Measurements from ENCODE around the gene CHRM5. TPM values are rescaled to one million over a fixed set of nuclear protein-coding genes. Genes with fewer than 3 reads are reported as not detected.
A peak's percentile ranks its signal among the peaks of the same experiment; 100 is the strongest.

Gene CHRM5
- total and polyA plus RNA-seq, 2 donors (not counting 3 experiments of a cell fraction or from before 2014, with no cell fraction given) = 0.03 TPM; not detected in 1

DNA sequence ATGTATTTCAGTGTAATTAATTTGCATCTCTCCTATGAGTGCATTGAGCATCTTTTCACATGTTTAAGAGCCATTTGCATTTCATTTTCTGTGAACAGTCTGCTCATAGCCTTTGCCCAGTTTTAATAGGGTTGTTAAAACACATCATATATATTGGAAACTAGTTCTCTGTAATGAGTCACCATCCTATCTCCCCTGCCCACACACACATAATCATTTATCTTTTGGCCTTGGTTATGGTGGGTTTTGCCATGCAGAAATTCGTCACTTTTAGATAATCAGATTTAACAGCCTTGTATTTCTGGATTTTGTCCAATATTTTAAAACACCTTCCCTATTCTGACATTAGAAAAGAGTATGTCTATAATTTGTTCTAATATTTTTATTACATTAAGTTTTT lies 11.9 kb upstream of the CHRM5 start:
- no peak overlapping the region for H3K4me2 ChIP-seq (ENCODE audit: insufficient read depth, low read length)
- H3K4me3 ChIP-seq (replicated peaks in 1 of 3; ENCODE audit: insufficient read depth in 1 of 3, low read depth in 1 of 3, low read length in 3 of 3) = no peak overlapping the region
- no peaks in the 10 kb centered on the region for H3K9me1 ChIP-seq (replicated peaks; ENCODE audit: control insufficient read depth, extremely low read depth, insufficient read depth, low read length)
- H3K79me2 ChIP-seq (ENCODE audit: control insufficient read depth, insufficient read depth, low read length) = no peaks in the 10 kb centered on the region
- H2AFZ ChIP-seq (ENCODE audit: low read depth, low read length) = no peak overlapping the region
- dilution Hi-C loops (cut with MboI; ENCODE audit: extremely low pct_ligation_motif_present, low sequenced_read_pairs) = no loop called here
- FAIRE-seq = no peak
- no peak overlapping the region for H3K27ac ChIP-seq (ENCODE audit: insufficient read depth, low read depth, low read length)
- ChIA-PET POLR2A (no interaction called here), CTCF (no interaction called here)
- no peaks in the 10 kb centered on the region for H3K4me1 ChIP-seq (ENCODE audit: control insufficient read depth, extremely low read depth, insufficient read depth, low read length)
- H3K9ac ChIP-seq (replicated peaks; ENCODE audit: extremely low read depth, insufficient read depth, low read length) = no peak overlapping the region
- BruUV-seq (replicated peaks) = no TSS peak
- H3K36me3 ChIP-seq (ENCODE audit: control insufficient read depth in 2 of 2, extremely low read depth in 1 of 2, insufficient read depth in 2 of 2, low read length in 2 of 2) = no peaks in the 10 kb centered on the region
- intact Hi-C loops (cut with micrococcal nuclease) = no loop called here
- H4K20me1 ChIP-seq (replicated peaks; ENCODE audit: control insufficient read depth, extremely low read depth, insufficient read depth, low read length) = peaks cover 2% of the 10 kb centered on the region
- peak; percentile 31 for DNase-seq (ENCODE audit: low read depth, low spot score)
- H3K27me3 ChIP-seq (ENCODE audit: control insufficient read depth in 2 of 2, insufficient read depth in 2 of 2, low read length in 2 of 2) = no peaks in the 10 kb centered on the region
- no peaks in the 10 kb centered on the region for H3K9me3 ChIP-seq (replicated peaks; ENCODE audit: control insufficient read depth, insufficient read depth, low read length)
- TF ChIP-seq FOS (IDR thresholded peaks at IDR 0.05; ENCODE audit: borderline replicate concordance, insufficient read depth, low read length) = peak; percentile 18
- TF ChIP-seq JUN (IDR thresholded peaks at IDR 0.05; ENCODE audit: borderline replicate concordance, insufficient read depth, insufficient read length, low read depth) = no peak
- peak; percentile 18 for TF ChIP-seq GATA2 (IDR thresholded peaks at IDR 0.05; ENCODE audit: insufficient read depth, insufficient read length, low read depth, low read length)

DNA sequence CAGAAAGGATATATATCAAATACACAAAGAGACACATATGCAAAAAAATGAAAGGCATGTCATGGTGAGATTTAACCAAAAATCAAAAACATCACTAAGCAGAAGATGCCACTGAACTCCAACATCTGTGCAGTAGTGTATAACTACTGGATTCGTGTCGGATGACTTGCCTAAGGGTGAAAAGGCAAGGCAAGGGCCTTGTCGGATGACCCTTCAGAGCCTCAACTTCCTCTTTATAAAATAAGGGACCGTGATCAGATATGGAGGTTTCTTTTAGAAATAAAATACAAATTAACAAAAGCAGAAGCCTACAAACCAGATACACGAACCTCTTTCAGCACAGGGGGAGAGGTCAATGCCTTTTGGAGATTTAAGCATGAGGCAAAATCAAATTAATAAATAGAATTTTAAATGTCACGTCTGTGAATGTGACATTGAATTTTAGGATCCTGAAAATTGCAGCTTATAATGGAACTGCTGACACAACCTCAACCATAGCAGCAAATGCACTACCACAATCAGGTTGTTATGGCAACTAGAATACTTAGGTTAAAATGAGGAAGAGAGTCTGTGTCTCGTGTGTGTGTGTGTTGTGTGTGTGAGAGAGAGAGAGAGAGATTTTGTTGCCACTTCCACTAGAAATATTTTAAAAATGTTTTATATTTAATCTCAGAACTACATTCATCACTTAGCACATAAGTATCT lies 8.3 kb upstream of the CHRM5 start:
- Histone ChIP-seq H3K4me2 (ENCODE audit: insufficient read depth, low read length) (no peak overlapping the region), H4K20me1 (replicated peaks; ENCODE audit: control insufficient read depth, extremely low read depth, insufficient read depth, low read length) (peaks cover 2% of the 10 kb centered on the region), H3K27ac (ENCODE audit: insufficient read depth, low read depth, low read length) (no peak overlapping the region), H3K4me1 (ENCODE audit: control insufficient read depth, extremely low read depth, insufficient read depth, low read length) (no peaks in the 10 kb centered on the region), H3K27me3 (ENCODE audit: control insufficient read depth in 2 of 2, insufficient read depth in 2 of 2, low read length in 2 of 2) (no peaks in the 10 kb centered on the region), H3K9ac (replicated peaks; ENCODE audit: extremely low read depth, insufficient read depth, low read length) (no peak overlapping the region), H3K36me3 (ENCODE audit: control insufficient read depth in 2 of 2, extremely low read depth in 1 of 2, insufficient read depth in 2 of 2, low read length in 2 of 2) (no peaks in the 10 kb centered on the region), H3K4me3 (replicated peaks in 1 of 3; ENCODE audit: insufficient read depth in 1 of 3, low read depth in 1 of 3, low read length in 3 of 3) (no peak overlapping the region), H2AFZ (ENCODE audit: low read depth, low read length) (no peak overlapping the region), H3K79me2 (ENCODE audit: control insufficient read depth, insufficient read depth, low read length) (no peaks in the 10 kb centered on the region), H3K9me1 (replicated peaks; ENCODE audit: control insufficient read depth, extremely low read depth, insufficient read depth, low read length) (no peaks in the 10 kb centered on the region), H3K9me3 (replicated peaks; ENCODE audit: control insufficient read depth, insufficient read depth, low read length) (no peaks in the 10 kb centered on the region)
- CTCF ChIA-PET = interaction anchor here (1.0 to 1.9 kb wide), 2 partner anchors 9 to 668 kb away, joined by 4 to 5 read pairs; no protein-coding TSS in a partner anchor
- POLR2A ChIA-PET = no interaction called here
- FAIRE-seq (no peak), DNase-seq (ENCODE audit: low read depth, low spot score) (no peak)
- BruUV-seq (replicated peaks) = no TSS peak
- dilution Hi-C loops (cut with MboI; ENCODE audit: extremely low pct_ligation_motif_present, low sequenced_read_pairs) = no loop called here
- TF ChIP-seq, protein P1, sequence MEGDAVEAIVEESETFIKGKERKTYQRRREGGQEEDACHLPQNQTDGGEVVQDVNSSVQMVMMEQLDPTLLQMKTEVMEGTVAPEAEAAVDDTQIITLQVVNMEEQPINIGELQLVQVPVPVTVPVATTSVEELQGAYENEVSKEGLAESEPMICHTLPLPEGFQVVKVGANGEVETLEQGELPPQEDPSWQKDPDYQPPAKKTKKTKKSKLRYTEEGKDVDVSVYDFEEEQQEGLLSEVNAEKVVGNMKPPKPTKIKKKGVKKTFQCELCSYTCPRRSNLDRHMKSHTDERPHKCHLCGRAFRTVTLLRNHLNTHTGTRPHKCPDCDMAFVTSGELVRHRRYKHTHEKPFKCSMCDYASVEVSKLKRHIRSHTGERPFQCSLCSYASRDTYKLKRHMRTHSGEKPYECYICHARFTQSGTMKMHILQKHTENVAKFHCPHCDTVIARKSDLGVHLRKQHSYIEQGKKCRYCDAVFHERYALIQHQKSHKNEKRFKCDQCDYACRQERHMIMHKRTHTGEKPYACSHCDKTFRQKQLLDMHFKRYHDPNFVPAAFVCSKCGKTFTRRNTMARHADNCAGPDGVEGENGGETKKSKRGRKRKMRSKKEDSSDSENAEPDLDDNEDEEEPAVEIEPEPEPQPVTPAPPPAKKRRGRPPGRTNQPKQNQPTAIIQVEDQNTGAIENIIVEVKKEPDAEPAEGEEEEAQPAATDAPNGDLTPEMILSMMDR (IDR thresholded peaks at IDR 0.05; ENCODE audit: extremely low read depth in 1 of 2, insufficient read depth in 1 of 2, low read depth in 1 of 2, low read length in 2 of 2) = no peak
- TF ChIP-seq, protein P2, sequence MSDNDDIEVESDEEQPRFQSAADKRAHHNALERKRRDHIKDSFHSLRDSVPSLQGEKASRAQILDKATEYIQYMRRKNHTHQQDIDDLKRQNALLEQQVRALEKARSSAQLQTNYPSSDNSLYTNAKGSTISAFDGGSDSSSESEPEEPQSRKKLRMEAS (IDR thresholded peaks at IDR 0.05; ENCODE audit: insufficient read depth, insufficient read length) = no peak
- TF ChIP-seq JUN (IDR thresholded peaks at IDR 0.05; ENCODE audit: borderline replicate concordance, insufficient read depth, insufficient read length, low read depth) (no peak), GATA2 (IDR thresholded peaks at IDR 0.05; ENCODE audit: insufficient read depth, insufficient read length, low read depth, low read length) (no peak), FOS (IDR thresholded peaks at IDR 0.05; ENCODE audit: borderline replicate concordance, insufficient read depth, low read length) (no peak)
- intact Hi-C loops (cut with micrococcal nuclease) = loop anchor here (10.0 kb wide), 2 partner anchors 195 to 725 kb away; no protein-coding TSS in a partner anchor

Data from endothelial cell of umbilical vein (primary cell).